HG02840 (cell line): ENCODE data around the gene FAU.

Source experiments
- ATAC-seq: cut with Tn5 transposase; IDR thresholded peaks from one replicate; pipeline ENCODE4 v1.9.1; 2021; ENCODE audit warnings: mild to moderate bottlenecking, moderate library complexity, moderate number of reproducible peaks; ENCODE audit not compliant: unreplicated experiment, low FRiP score

The FAU gene

DNA sequence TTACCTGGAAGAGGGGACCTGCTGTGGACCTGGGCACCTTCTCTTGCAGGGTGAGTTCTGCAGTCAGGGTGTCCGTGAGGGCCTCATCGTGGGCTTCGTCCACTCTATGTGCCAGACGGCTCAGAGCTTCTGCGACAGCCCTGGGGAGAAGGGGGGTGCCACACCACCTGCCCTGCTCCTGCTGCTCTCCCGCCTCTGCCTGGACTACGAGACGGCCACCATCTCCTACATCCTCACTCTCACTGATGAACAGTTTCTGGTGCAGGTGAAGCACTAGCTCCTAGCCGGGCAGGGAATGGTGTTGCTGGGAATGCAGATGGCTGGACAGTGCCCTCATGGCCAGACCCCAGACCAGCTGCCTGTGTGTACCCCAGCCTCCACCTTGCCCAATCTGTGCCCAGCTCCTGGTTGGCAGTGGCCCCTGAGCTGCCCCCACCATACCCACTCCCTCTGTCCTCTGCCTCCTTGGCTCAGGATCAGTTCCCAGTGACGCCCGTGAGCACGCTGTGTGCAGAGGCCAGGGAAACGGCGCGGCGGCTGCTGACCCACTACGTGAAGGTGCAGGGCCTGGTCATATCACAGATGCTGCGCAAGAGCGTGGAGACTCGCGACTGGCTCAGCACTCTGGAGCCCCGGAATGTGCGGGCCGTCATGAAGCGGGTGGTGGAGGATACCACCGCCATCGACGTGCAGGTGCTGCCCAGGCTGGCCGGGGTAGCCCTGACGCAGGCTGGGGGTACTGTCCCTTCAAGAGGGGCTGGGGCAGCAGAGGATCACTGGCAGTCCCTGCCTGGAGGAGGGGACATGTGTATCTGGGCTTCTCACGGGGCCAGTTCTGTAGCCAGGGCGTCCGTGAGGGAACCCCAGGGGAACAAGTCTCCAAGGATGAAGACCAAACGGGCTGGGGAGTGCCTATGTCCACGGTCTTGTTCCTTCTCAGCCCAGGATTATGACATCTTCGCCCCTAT, 12.4 kb downstream of the FAU start:
- ATAC-seq: no peak

DNA sequence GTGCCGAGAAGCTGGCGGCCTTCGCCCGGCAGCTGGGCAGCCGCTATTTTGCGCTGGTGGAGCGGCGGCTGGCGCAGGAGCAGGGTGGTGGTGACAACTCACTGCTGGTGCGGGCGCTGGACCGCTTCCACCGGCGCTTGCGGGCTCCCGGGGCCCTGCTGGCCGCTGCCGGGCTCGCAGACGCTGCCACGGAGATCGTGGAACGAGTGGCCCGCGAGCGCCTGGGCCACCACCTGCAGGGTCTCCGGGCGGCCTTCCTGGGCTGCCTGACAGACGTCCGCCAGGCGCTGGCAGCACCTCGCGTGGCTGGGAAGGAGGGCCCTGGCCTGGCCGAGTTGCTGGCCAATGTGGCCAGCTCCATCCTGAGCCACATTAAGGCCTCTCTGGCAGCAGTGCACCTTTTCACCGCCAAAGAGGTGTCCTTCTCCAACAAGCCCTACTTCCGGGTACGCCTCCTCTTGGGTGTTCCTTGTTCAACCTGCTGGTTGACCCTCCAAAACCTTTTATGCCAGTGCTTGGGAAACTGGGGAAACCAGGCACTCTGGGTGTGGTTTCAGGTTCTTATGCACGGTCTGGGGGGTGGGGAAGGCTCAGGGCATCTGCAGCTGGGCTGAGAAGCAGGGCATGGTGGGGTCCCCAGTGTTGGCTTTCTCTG, 13.3 kb downstream of the FAU start:
- ATAC-seq: no peak

DNA sequence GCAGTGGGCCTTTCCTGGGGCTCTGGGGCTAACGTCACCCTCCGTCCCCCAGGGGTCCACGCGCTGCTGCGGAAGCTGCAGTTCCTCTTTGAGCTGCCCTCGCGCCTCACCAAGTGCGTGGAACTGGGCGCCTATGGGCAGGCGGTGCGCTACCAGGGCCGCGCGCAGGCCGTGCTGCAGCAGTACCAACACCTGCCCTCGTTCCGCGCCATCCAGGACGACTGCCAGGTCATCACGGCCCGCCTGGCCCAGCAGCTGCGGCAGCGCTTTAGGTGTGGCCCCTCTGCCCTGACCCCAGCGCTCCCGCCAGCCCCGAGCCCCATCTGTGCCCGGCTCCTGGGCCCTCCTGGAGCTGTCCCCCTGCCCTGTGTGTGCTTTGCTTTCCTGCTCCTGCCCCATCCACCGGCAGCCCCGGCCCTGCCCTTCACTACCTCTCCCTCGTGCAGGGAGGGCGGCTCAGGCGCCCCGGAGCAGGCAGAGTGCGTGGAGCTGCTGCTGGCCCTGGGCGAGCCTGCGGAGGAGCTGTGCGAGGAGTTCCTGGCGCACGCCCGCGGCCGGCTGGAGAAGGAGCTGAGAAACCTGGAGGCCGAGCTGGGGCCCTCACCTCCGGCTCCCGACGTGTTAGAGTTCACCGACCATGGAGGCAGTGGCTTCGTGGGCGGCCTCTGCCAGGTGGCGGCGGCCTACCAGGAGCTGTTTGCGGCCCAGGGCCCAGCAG, 14.0 kb downstream of the FAU start:
- ATAC-seq: no peak

- no peak for ATAC-seq
Observed at GRCh38 chr11:65107078-65107477, 14.9 kb downstream of the FAU start.

GRCh38 chr11:65104628-65105027, 17.3 kb downstream of the FAU start:
- ATAC-seq: no peak

- ATAC-seq: no peak
Observed at GRCh38 chr11:65103476-65103875, 18.5 kb downstream of the FAU start.

- no peak for ATAC-seq
Observed at GRCh38 chr11:65102142-65103095, 19.5 kb downstream of the FAU start.

DNA sequence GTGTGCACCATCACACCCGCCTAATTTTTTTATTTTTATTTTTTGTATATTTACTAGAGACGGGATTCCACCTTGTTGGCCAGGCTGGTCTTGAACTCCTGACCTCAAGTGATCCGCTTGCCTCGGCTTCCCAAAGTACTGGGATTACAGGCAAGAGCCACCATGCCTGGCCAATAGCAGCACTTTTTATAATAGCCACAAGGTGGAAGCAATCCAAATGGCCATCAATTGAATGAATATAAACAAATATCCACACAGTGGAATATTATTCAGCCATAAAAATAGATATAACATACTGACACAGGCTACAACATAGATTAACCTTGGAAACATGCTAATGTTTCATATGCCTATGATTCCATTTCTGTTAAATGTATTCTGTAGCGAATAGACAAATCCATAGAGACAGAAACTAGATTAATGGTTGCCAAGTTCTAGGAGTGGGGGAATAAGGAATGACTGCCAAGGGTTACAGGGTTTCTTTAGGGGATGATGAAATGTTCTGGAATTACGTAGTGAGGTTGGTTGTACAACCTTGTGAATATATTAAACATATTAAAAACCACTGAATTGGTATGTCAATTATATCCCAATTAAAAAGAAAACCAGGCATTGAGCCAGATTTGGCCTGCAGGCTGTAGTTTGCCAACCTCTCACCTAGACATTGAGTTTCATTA, 21.1 kb downstream of the FAU start:
- no peak for ATAC-seq

GRCh38 chr11:65096926-65097325, 25.0 kb downstream of the FAU start:
- ATAC-seq: no peak

GRCh38 chr11:65095974-65096806, 25.7 kb downstream of the FAU start, which contains the start of gene VPS51:
VPS51 (plus strand) TSS chr11:65096214; CDS start chr11:65096251, 37 bp downstream.
- ATAC-seq: peak; percentile 75

DNA sequence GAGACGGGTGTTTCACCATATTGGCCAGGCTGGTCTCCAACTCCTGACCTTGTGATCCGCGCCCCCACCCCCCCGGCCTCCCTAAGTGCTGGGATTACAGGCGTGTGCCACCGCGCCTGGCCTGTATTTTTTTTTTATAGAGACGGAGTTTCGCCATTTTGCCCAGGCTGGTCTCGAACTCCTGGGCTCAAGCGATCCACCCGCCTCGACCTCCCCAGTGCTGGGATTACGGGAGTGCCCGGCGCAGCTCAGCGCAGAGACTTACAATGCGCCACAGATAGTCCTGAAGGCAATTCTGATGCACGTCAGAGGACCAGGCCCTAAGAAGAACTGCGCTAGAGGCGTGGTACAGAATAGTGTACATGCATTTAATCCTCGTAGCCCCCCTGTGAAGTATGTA, 26.5 kb downstream of the FAU start:
- ATAC-seq: no peak

- no peak for ATAC-seq
Observed at GRCh38 chr11:65090628-65091027, 31.3 kb downstream of the FAU start.

DNA sequence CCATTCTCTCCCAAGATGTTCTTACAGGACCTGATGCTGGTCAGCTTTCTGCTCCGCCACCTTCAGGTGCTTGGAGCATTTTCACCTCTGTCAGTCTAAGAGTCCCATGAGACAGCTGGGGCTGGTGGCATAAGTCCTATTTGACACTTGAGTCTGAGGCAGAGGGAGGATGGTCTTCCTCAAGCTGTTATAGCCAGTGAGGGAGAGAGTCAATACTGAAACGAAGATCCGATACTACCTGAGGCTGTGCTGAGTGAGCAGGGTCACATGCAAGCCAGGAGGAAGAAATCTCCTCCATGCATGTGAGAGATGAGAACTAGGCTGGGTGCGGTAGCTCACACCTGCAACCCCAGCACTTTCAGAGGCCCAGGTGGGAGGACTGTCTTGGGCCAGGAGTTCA, 32.3 kb downstream of the FAU start:
- no peak for ATAC-seq

DNA sequence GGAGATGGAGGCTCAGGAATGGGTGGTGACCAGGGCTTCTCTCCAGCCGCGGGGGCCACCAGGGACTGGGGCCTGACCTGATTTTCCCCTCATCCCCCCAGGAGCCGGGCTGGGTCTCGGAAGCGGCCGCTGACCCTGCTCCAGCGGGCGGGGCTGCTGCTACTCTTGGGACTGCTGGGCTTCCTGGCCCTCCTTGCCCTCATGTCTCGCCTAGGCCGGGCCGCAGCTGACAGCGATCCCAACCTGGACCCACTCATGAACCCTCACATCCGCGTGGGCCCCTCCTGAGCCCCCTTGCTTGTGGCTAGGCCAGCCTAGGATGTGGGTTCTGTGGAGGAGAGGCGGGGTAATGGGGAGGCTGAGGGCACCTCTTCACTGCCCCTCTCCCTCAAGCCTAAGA, 34.1 kb downstream of the FAU start:
- no peak for ATAC-seq

GRCh38 chr11:65087216-65087615, 34.7 kb downstream of the FAU start:
- ATAC-seq: no peak

- ATAC-seq: no peak
Observed at GRCh38 chr11:65086809-65087208, 35.1 kb downstream of the FAU start.

DNA sequence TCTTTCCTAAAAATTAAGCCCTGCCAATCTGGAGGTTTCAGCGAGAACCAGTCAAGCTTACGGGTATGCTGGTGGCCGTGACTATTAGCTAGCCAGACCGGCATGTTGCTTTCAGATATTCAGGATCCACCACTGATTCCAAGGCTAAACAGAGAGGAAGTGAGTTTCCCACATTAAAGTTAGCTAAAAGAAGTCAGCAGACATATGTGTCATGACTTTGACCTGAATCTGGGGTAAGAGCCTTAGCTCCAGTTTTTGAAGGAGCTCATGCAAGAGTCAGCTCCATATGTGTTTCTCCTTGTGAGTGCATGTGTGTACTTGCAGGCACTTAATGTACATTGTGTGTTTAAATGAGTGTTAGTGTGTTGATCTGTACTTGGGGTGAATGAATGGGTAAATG, 36.5 kb downstream of the FAU start:
- ATAC-seq: no peak

DNA sequence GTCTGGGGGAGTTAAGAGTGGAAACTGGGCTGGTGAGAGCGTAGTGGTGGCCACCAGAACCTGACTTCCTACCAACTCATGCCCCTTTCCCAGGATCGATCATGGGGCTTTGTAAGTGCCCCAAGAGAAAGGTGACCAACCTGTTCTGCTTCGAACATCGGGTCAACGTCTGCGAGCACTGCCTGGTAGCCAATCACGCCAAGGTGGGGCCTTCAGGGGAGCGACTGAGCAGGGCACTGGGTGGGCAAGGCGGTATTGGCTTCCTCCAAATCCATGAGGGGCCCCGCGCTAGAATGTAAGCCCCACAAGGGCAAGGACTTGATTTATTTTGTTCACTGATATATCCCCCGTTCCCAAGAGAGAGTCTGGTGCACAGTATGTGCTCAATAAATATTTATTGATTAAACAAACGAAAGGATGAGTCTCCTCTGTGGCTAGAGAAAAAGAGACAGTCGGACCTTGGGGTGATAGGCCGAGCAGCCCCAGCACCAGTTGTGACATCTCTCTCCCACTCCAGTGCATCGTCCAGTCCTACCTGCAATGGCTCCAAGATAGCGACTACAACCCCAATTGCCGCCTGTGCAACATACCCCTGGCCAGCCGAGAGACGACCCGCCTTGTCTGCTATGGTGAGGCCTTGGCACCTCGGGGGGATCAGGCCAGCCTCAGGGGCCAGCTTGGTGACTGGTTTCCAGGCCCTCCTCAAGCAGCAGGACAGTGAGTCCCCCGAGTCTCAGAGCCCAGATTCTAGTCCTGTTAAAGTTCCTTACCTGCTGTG, 37.1 kb downstream of the FAU start:
- no peak for ATAC-seq
